Measurements from ENCODE around the gene ISM1. TPM values are rescaled to one million over a fixed set of nuclear protein-coding genes. Genes with fewer than 3 reads are reported as not detected.

Gene ISM1
- total RNA-seq, 1 experiment from 2014 or later = 0.20 TPM

DNA sequence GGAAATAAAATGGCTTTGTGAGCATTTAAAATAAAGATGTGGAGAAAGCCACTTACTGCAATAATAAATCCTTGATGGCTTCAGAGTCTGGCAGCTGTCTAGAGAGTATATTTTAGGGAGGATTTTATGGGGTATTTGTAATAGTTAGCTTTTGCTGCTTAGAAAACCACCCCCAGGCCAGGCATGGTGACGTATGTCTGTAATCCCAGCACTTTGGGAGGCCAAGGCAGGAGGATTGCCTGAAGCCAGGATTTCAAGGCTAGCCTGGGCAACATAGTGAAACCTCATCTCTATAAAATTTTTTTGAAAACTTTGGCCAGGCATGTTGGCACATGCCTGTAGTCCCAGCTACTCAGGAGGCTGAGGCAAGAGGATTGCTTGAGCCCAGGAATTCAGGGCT is 63.8 kb downstream of the ISM1 start:
- H3K36me3 Mint-ChIP-seq (ENCODE audit: insufficient read depth in 1 of 3, low read depth in 3 of 3) = no peaks in the 10 kb centered on the region
- no peaks in the 10 kb centered on the region for H3K9me3 ChIP-seq (ENCODE audit: control insufficient read depth, low read depth, low read length)
- H4K8ac ChIP-seq (replicated peaks; ENCODE audit: insufficient read length, low read depth, low read length) = no peak overlapping the region
- WGBS (ENCODE audit: extremely low coverage, insufficient read length, low lambda C conversion rate) = no CpG with 5 or more reads among the region's 1 CpG
- H4K20me1 ChIP-seq (ENCODE audit: control insufficient read depth, insufficient read depth, insufficient read length) = no peaks in the 10 kb centered on the region
- no peak overlapping the region for H3T11ph ChIP-seq (ENCODE audit: low read length)
- H3K4me1 Mint-ChIP-seq = peaks cover 2 to 5% of the 10 kb centered on the region in 2 experiments; a peak in 3 of 4 replicates
- no peak overlapping the region for H2BK5ac ChIP-seq (ENCODE audit: insufficient read length, low read length)
- H3K4me3 Mint-ChIP-seq = no peak overlapping the region
- no peaks in the 10 kb centered on the region for H3K79me1 ChIP-seq (ENCODE audit: insufficient read depth, low read depth, low read length, poor library complexity, severe bottlenecking)
- no peaks in the 10 kb centered on the region for H3K23me2 ChIP-seq (ENCODE audit: insufficient read length, low read depth, low read length, poor library complexity, severe bottlenecking)
- no peak overlapping the region for H4K5ac ChIP-seq (ENCODE audit: insufficient read length, low read depth, low read length)
- H4K91ac ChIP-seq (ENCODE audit: insufficient read length, low read depth, low read length) = no peak overlapping the region
- H2BK15ac ChIP-seq (ENCODE audit: low read depth, low read length) = no peak overlapping the region
- no peaks in the 10 kb centered on the region for H3K79me2 ChIP-seq (ENCODE audit: insufficient read depth, low read length)
- no peak for TF ChIP-seq CTCF (conservative IDR thresholded peaks at IDR 0.05)
- no peak overlapping the region for H3K56ac ChIP-seq (ENCODE audit: insufficient read length, low read depth, low read length)
- no peak overlapping the region for H3K27ac Mint-ChIP-seq
- no peak overlapping the region for H3K9ac ChIP-seq (ENCODE audit: extremely low read depth, insufficient read length, low read length)
- no peak overlapping the region for H2BK120ac ChIP-seq (ENCODE audit: low read depth, low read length, poor library complexity, severe bottlenecking)
- H3K27me3 ChIP-seq (ENCODE audit: insufficient read depth, low read length) = no peaks in the 10 kb centered on the region
- H3K18ac ChIP-seq (ENCODE audit: insufficient read length, low read depth, low read length) = no peak overlapping the region
- H3K9me3 Mint-ChIP-seq = no peaks in the 10 kb centered on the region
- no peak overlapping the region for H3K4me2 ChIP-seq (ENCODE audit: insufficient read depth, insufficient read length, low read length)
- no peaks in the 10 kb centered on the region for H3K4me1 ChIP-seq (ENCODE audit: insufficient read depth, low read length)
- H3K4ac ChIP-seq (ENCODE audit: low read depth, low read length) = no peak overlapping the region
- no peak overlapping the region for H2BK20ac ChIP-seq (ENCODE audit: low read depth, low read length, poor library complexity, severe bottlenecking)
- DNase-seq = no peak
- H2AFZ ChIP-seq (ENCODE audit: low read length) = no peak overlapping the region
- H3K14ac ChIP-seq (ENCODE audit: insufficient read depth, low read length) = no peak overlapping the region
- H2AK5ac ChIP-seq (ENCODE audit: insufficient read length, low read length) = no peak overlapping the region
- no peaks in the 10 kb centered on the region for H3K27me3 Mint-ChIP-seq (ENCODE audit: low read depth)
- no peak overlapping the region for H3K27ac ChIP-seq (ENCODE audit: insufficient read length, low read depth, low read length)
- H2BK12ac ChIP-seq (ENCODE audit: insufficient read length, low read depth, low read length) = no peak overlapping the region
- H3K23ac ChIP-seq (ENCODE audit: insufficient read length, low read depth, low read length) = no peak overlapping the region

All from H9 (cell line).